ENCODE data around the gene PDE4D. TPM values are rescaled to one million over a fixed set of nuclear protein-coding genes. Genes with fewer than 3 reads are reported as not detected.

The PDE4D gene
- total and polyA plus RNA-seq, 2 of the 4 experiments (the other 2 are of a cell fraction) = 1.4 to 7.9 TPM

- intact Hi-C loops (cut with micrococcal nuclease) = no loop called here
- H4K5ac ChIP-seq (ENCODE audit: low read depth, low read length) = no peak overlapping the region
- dilution Hi-C loops (cut with HindIII; ENCODE audit: low sequenced_read_pairs, unreplicated experiment) = no loop called here
- DNase-seq (no peak), ATAC-seq (ENCODE audit: low read depth) (no peak)
- H3K9me3 ChIP-seq (ENCODE audit: control insufficient read depth, insufficient read depth, low read length) = no peaks in the 10 kb centered on the region
- no peak overlapping the region for H3K14ac ChIP-seq (replicated peaks; ENCODE audit: low read depth, low read length)
- POLR2A ChIA-PET (ENCODE audit: unreplicated experiment) = no interaction called here
- no peak overlapping the region for H3K4me3 ChIP-seq (ENCODE audit: insufficient read depth, low read depth, low read length)
- no peak overlapping the region for H3K56ac ChIP-seq (ENCODE audit: extremely low read depth, insufficient read depth, low read length)
- H2BK120ac ChIP-seq (ENCODE audit: low read depth, low read length) = no peak overlapping the region
- no peak overlapping the region for H3K27ac ChIP-seq (ENCODE audit: insufficient read depth, low read length)
- no peaks in the 10 kb centered on the region for H3K9me1 ChIP-seq (ENCODE audit: insufficient read depth, low read length)
- no peak overlapping the region for H2AK9ac ChIP-seq (replicated peaks; ENCODE audit: low read depth, low read length, poor library complexity)
- H3K27me3 ChIP-seq (ENCODE audit: control insufficient read depth, insufficient read depth, low read length) = peaks cover 9% of the 10 kb centered on the region
- in situ Hi-C loops (cut with MboI; ENCODE audit: low sequenced_read_pairs) = no loop called here
- no peak overlapping the region for H2AK5ac ChIP-seq (ENCODE audit: low read depth, low read length)
- no peak overlapping the region for H2BK20ac ChIP-seq (ENCODE audit: low read depth, low read length)
- H3K23ac ChIP-seq (ENCODE audit: low read depth, low read length) = no peak overlapping the region
- H3K9ac ChIP-seq (ENCODE audit: low read depth, low read length) = no peak overlapping the region
- CTCF ChIA-PET = no interaction called here
- H3K4ac ChIP-seq (ENCODE audit: low read depth, low read length) = no peak overlapping the region
- H3K4me1 ChIP-seq (ENCODE audit: control insufficient read depth, insufficient read depth, low read length) = no peaks in the 10 kb centered on the region
- TF ChIP-seq MAZ (IDR thresholded peaks at IDR 0.05; ENCODE audit: borderline replicate concordance, low read depth, low read length) (no peak), MAFK (IDR thresholded peaks at IDR 0.05; ENCODE audit: low read depth, low read length) (no peak), RFX5 (IDR thresholded peaks at IDR 0.05; ENCODE audit: low read depth, low read length) (no peak), USF2 (IDR thresholded peaks at IDR 0.05; ENCODE audit: low read depth, low read length) (no peak), CHD1 (IDR thresholded peaks at IDR 0.05; ENCODE audit: low read depth, low read length) (no peak), ELK1 (IDR thresholded peaks at IDR 0.05; ENCODE audit: borderline replicate concordance, low read depth, low read length) (no peak), NFE2L2 (IDR thresholded peaks at IDR 0.05; ENCODE audit: low read depth, low read length) (no peak), FOS (IDR thresholded peaks at IDR 0.05; ENCODE audit: low read depth, low read length) (no peak), CEBPB (IDR thresholded peaks at IDR 0.05; ENCODE audit: low read depth, low read length) (no peak), RAD21 (IDR thresholded peaks at IDR 0.05; ENCODE audit: low read length) (no peak), RCOR1 (IDR thresholded peaks at IDR 0.05; ENCODE audit: insufficient replicate concordance, low read length) (no peak), SMC3 (IDR thresholded peaks at IDR 0.05; ENCODE audit: low read depth, low read length) (no peak)
- H4K20me1 ChIP-seq (ENCODE audit: insufficient read depth, low read length) = no peaks in the 10 kb centered on the region
- no peak overlapping the region for H2BK15ac ChIP-seq (ENCODE audit: low read depth, low read length)
- no peak overlapping the region for H3K4me2 ChIP-seq (ENCODE audit: low read depth, low read length)
- no peaks in the 10 kb centered on the region for H3K36me3 ChIP-seq (ENCODE audit: control insufficient read depth, insufficient read depth, low read length)
- H3K79me1 ChIP-seq (ENCODE audit: low read depth in 1 of 2, low read length in 2 of 2) = no peaks in the 10 kb centered on the region
- H2BK5ac ChIP-seq (ENCODE audit: low read depth, low read length, poor library complexity, severe bottlenecking) = no peak overlapping the region
- WGBS, 2 experiments (ENCODE audit: extremely low coverage in 2 of 2, insufficient read length in 1 of 2) = no CpG with 5 or more reads among the region's 2 CpGs
- H4K91ac ChIP-seq (ENCODE audit: insufficient read depth, low read depth, low read length) = no peak overlapping the region
- H2AFZ ChIP-seq (replicated peaks; ENCODE audit: low read length, poor library complexity) = no peak overlapping the region
- no peak overlapping the region for H3K18ac ChIP-seq (ENCODE audit: low read depth, low read length)
- BruUV-seq (replicated peaks) = no TSS peak
- H4K8ac ChIP-seq (ENCODE audit: low read depth in 2 of 2, low read length in 2 of 2) = no peak overlapping the region
Measured at GRCh38 chr5:58927938-58928337, 965.6 kb downstream of the PDE4D start.

All from IMR-90 (cell line).